Stimulated activated naive B cell treated with anti-CD40 and anti-IgM and Interleukin-4, amounts not matched to agents 10 μg/mL and 1 μg/mL and 100 μg/mL, for 72 hours (primary cell): ENCODE data around the gene HOGA1.
A peak's percentile ranks its signal among the peaks of the same experiment; 100 is the strongest.
"Not testable (repeated sequence)": the region's sequence is repeated elsewhere in the genome, so short reads cannot be mapped to it uniquely, and the experiment has no call there.

Experiments
- ATAC-seq, 2 donors: fragments of 150-1000 bp; cut with Tn5 transposase; replicated peaks; 2 replicates each; pipeline ENCODE4 v1.10.0; 2021; ENCODE audit warnings: moderate library complexity in 1 of 2
- DNase-seq: peaks from one replicate; pipeline ENCODE4 v3.0.0; 2021
- H3K27ac Mint-ChIP-seq: one replicate; pipeline ENCODE4 v1.8.0; 2022; ENCODE audit warnings: mild to moderate bottlenecking, mixed read lengths
- H3K27me3 Mint-ChIP-seq, 2 donors: one replicate each; pipeline ENCODE4 v1.8.0; 2022; ENCODE audit warnings: mixed read lengths in 2 of 2
- H3K36me3 Mint-ChIP-seq, 2 donors: one replicate each; pipeline ENCODE4 v1.8.0; 2022; ENCODE audit warnings: mixed read lengths in 2 of 2, mild to moderate bottlenecking in 1 of 2
- H3K4me1 Mint-ChIP-seq, 2 donors: one replicate each; pipeline ENCODE4 v1.8.0; 2022; ENCODE audit warnings: mixed read lengths in 2 of 2, mild to moderate bottlenecking in 1 of 2
- H3K4me3 Mint-ChIP-seq, 2 donors: one replicate each; pipeline ENCODE4 v1.8.0; 2022; ENCODE audit warnings: mild to moderate bottlenecking in 2 of 2, mixed read lengths in 2 of 2, moderate library complexity in 1 of 2
- H3K9me3 Mint-ChIP-seq, 2 donors: one replicate each; pipeline ENCODE4 v1.8.0; 2022; ENCODE audit warnings: mixed read lengths in 2 of 2, mild to moderate bottlenecking in 1 of 2

HOGA1 gene

GRCh38 chr10:97567891-97568290, 16.3 kb upstream of the HOGA1 start:
- ATAC-seq (no peak), DNase-seq (no peak)
- no peaks in the 10 kb centered on the region for H3K9me3 Mint-ChIP-seq
- H3K4me1 Mint-ChIP-seq, result peaks cover 0 to 2% of the 10 kb centered on the region in 2 donors
- H3K4me3 Mint-ChIP-seq, result no peak overlapping the region
- no peaks in the 10 kb centered on the region for H3K36me3 Mint-ChIP-seq
- peaks cover 0 to 2% of the 10 kb centered on the region in 2 donors for H3K27me3 Mint-ChIP-seq
- H3K27ac Mint-ChIP-seq, result no peak overlapping the region

- ATAC-seq (no peak), DNase-seq (no peak)
- Mint-ChIP-seq H3K27me3 (peaks cover 0 to 7% of the 10 kb centered on the region in 2 donors), H3K4me3 (no peak overlapping the region), H3K36me3 (peaks cover 0 to 3% of the 10 kb centered on the region in 2 donors), H3K27ac (no peak overlapping the region), H3K9me3 (no peaks in the 10 kb centered on the region), H3K4me1 (peaks cover 0 to 2% of the 10 kb centered on the region in 2 donors)
Measured at GRCh38 chr10:97570146-97570788, 13.9 kb upstream of the HOGA1 start.

GRCh38 chr10:97570789-97571471, 13.3 kb upstream of the HOGA1 start:
- ATAC-seq, result no peak
- Mint-ChIP-seq H3K36me3 (peaks cover 0 to 3% of the 10 kb centered on the region in 2 donors), H3K4me3 (no peak overlapping the region), H3K4me1 (peaks cover under 1 to 2% of the 10 kb centered on the region in 2 donors), H3K9me3 (no peaks in the 10 kb centered on the region), H3K27me3 (peaks cover 0 to 7% of the 10 kb centered on the region in 2 donors), H3K27ac (no peak overlapping the region)
- DNase-seq, result no peak

GRCh38 chr10:97571622-97572021, 12.6 kb upstream of the HOGA1 start:
- no peak overlapping the region for H3K27ac Mint-ChIP-seq
- H3K4me3 Mint-ChIP-seq, result no peak overlapping the region
- ATAC-seq, result no peak
- H3K27me3 Mint-ChIP-seq, result peaks cover 0 to 7% of the 10 kb centered on the region in 2 donors
- DNase-seq, result no peak
- H3K4me1 Mint-ChIP-seq, result peaks cover 2 to 4% of the 10 kb centered on the region in 2 donors
- peaks cover 0 to 3% of the 10 kb centered on the region in 2 donors for H3K36me3 Mint-ChIP-seq
- H3K9me3 Mint-ChIP-seq, result no peaks in the 10 kb centered on the region

GRCh38 chr10:97572214-97572989, 11.8 kb upstream of the HOGA1 start, which contains the start of gene ANKRD2:
ANKRD2 (plus strand) TSS chr10:97572779; CDS start chr10:97572789, 10 bp downstream.
- DNase-seq (peak; percentile 54), ATAC-seq (peak; percentile 90 to 94)
- Mint-ChIP-seq H3K36me3 (peaks cover 0 to 3% of the 10 kb centered on the region in 2 donors), H3K27me3 (peaks cover 0 to 7% of the 10 kb centered on the region in 2 donors), H3K4me1 (peaks cover 2 to 4% of the 10 kb centered on the region in 2 donors), H3K9me3 (no peaks in the 10 kb centered on the region), H3K27ac (no peak within 1 kb of the TSS), H3K4me3 (no peak within 1 kb of the TSS)

GRCh38 chr10:97573021-97573420, 11.2 kb upstream of the HOGA1 start:
- Mint-ChIP-seq H3K36me3 (peaks cover 0 to 3% of the 10 kb centered on the region in 2 donors), H3K27me3 (peaks cover 0 to 13% of the 10 kb centered on the region in 2 donors), H3K27ac (no peak overlapping the region), H3K4me1 (peaks cover 2 to 4% of the 10 kb centered on the region in 2 donors), H3K9me3 (no peaks in the 10 kb centered on the region), H3K4me3 (no peak overlapping the region)
- DNase-seq (no peak), ATAC-seq (no peak)

- H3K4me1 Mint-ChIP-seq, result peaks cover 2 to 4% of the 10 kb centered on the region in 2 donors
- peaks cover 0 to 3% of the 10 kb centered on the region in 2 donors for H3K36me3 Mint-ChIP-seq
- no peak overlapping the region for H3K4me3 Mint-ChIP-seq
- DNase-seq (no peak), ATAC-seq (no peak)
- H3K27me3 Mint-ChIP-seq, result peaks cover 0 to 13% of the 10 kb centered on the region in 2 donors
- no peak overlapping the region for H3K27ac Mint-ChIP-seq
- H3K9me3 Mint-ChIP-seq, result no peaks in the 10 kb centered on the region
Measured at GRCh38 chr10:97573672-97574071, 10.5 kb upstream of the HOGA1 start.

- Mint-ChIP-seq H3K27ac (peak overlapping the region; percentile 42), H3K4me1 (peaks cover 2 to 4% of the 10 kb centered on the region in 2 donors), H3K27me3 (peaks cover 0 to 13% of the 10 kb centered on the region in 2 donors), H3K9me3 (no peaks in the 10 kb centered on the region), H3K36me3 (peaks cover 0 to 3% of the 10 kb centered on the region in 2 donors), H3K4me3 (no peak overlapping the region)
- ATAC-seq (no peak), DNase-seq (no peak)
Measured at GRCh38 chr10:97574374-97575126, 9.6 kb upstream of the HOGA1 start.

- Mint-ChIP-seq H3K27me3 (peaks cover 0 to 13% of the 10 kb centered on the region in 2 donors), H3K9me3 (no peaks in the 10 kb centered on the region), H3K27ac (no peak overlapping the region), H3K4me1 (peaks cover 2 to 4% of the 10 kb centered on the region in 2 donors), H3K36me3 (peaks cover 0 to 3% of the 10 kb centered on the region in 2 donors), H3K4me3 (no peak overlapping the region)
- ATAC-seq (no peak), DNase-seq (no peak)
Measured at GRCh38 chr10:97575127-97575668, 9.0 kb upstream of the HOGA1 start.

- H3K27me3 Mint-ChIP-seq, result peaks cover 0 to 13% of the 10 kb centered on the region in 2 donors
- H3K27ac Mint-ChIP-seq, H3K4me3 Mint-ChIP-seq, H3K4me1 Mint-ChIP-seq, H3K9me3 Mint-ChIP-seq, DNase-seq, H3K36me3 Mint-ChIP-seq, ATAC-seq: not testable (repeated sequence)
Measured at GRCh38 chr10:97576487-97576886, 7.7 kb upstream of the HOGA1 start.

- peaks cover 0 to 3% of the 10 kb centered on the region in 2 donors for H3K36me3 Mint-ChIP-seq
- no peak for ATAC-seq
- H3K4me1 Mint-ChIP-seq, result peaks cover under 1 to 4% of the 10 kb centered on the region in 2 donors
- H3K9me3 Mint-ChIP-seq, result no peaks in the 10 kb centered on the region
- H3K4me3 Mint-ChIP-seq, result no peak overlapping the region
- peaks cover 0 to 12% of the 10 kb centered on the region in 2 donors for H3K27me3 Mint-ChIP-seq
- no peak overlapping the region for H3K27ac Mint-ChIP-seq
- DNase-seq, result no peak
Measured at GRCh38 chr10:97577701-97578100, 6.5 kb upstream of the HOGA1 start.

- no peaks in the 10 kb centered on the region for H3K36me3 Mint-ChIP-seq
- H3K27me3 Mint-ChIP-seq, result peaks cover 0 to 6% of the 10 kb centered on the region in 2 donors
- DNase-seq (no peak), ATAC-seq (no peak)
- no peak overlapping the region for H3K27ac Mint-ChIP-seq
- H3K4me1 Mint-ChIP-seq, result peaks cover 0 to 4% of the 10 kb centered on the region in 2 donors
- H3K4me3 Mint-ChIP-seq, result no peak overlapping the region
- no peaks in the 10 kb centered on the region for H3K9me3 Mint-ChIP-seq
Measured at GRCh38 chr10:97578171-97578844, 5.9 kb upstream of the HOGA1 start.
